HG03442 (cell line): ENCODE results near the gene SRSF3.
"Not testable (repeated sequence)": the region's sequence is repeated elsewhere in the genome, so short reads cannot be mapped to it uniquely, and the experiment has no call there.

ENCODE experiments used
- ATAC-seq: cut with Tn5 transposase; IDR thresholded peaks from one replicate; pipeline ENCODE4 v1.9.1; 2021; ENCODE audit warnings: mild to moderate bottlenecking, moderate library complexity; ENCODE audit not compliant: unreplicated experiment

Gene SRSF3

GRCh38 chr6:36604090-36605060 lies 10.2 kb downstream of the SRSF3 start:
- ATAC-seq, result no peak

- no peak for ATAC-seq
Observed at GRCh38 chr6:36605143-36605542, 11.0 kb downstream of the SRSF3 start.

- no peak for ATAC-seq
Observed at GRCh38 chr6:36605560-36606391, 11.6 kb downstream of the SRSF3 start.

GRCh38 chr6:36607305-36607682 lies 13.1 kb downstream of the SRSF3 start:
- not testable (repeated sequence) for ATAC-seq

- no peak for ATAC-seq
Observed at GRCh38 chr6:36607683-36608386, 13.7 kb downstream of the SRSF3 start.

GRCh38 chr6:36608788-36609563 lies 14.8 kb downstream of the SRSF3 start:
- no peak for ATAC-seq

- no peak for ATAC-seq
Observed at GRCh38 chr6:36609582-36609981, 15.4 kb downstream of the SRSF3 start.

- no peak for ATAC-seq
Observed at GRCh38 chr6:36610041-36610955, 16.1 kb downstream of the SRSF3 start.

GRCh38 chr6:36610956-36611336 lies 16.8 kb downstream of the SRSF3 start:
- ATAC-seq, result no peak

- not testable (repeated sequence) for ATAC-seq
Observed at GRCh38 chr6:36611679-36612078, 17.5 kb downstream of the SRSF3 start.

GRCh38 chr6:36612101-36612625 lies 18.0 kb downstream of the SRSF3 start:
- no peak for ATAC-seq

- no peak for ATAC-seq
Observed at GRCh38 chr6:36613200-36613995, 19.2 kb downstream of the SRSF3 start.

GRCh38 chr6:36615018-36615761 lies 21.0 kb downstream of the SRSF3 start:
- ATAC-seq, result no peak

GRCh38 chr6:36616893-36617521 lies 22.8 kb downstream of the SRSF3 start:
- no peak for ATAC-seq

- no peak for ATAC-seq
Observed at GRCh38 chr6:36618366-36619355, 24.5 kb downstream of the SRSF3 start.

- no peak for ATAC-seq
Observed at GRCh38 chr6:36621371-36621855, 27.3 kb downstream of the SRSF3 start.
